ENCODE data around the gene DMGDH. TPM values are rescaled to one million over a fixed set of nuclear protein-coding genes. Genes with fewer than 3 reads are reported as not detected.
A peak's percentile ranks its signal among the peaks of the same experiment; 100 is the strongest.

Gene DMGDH
- total RNA-seq, 6 experiments from 2014 or later, result 55.7 to 128 (median 83.5) TPM

- no peaks in the 10 kb centered on the region for H3K9me3 ChIP-seq
- DNase-seq (no peak), ATAC-seq (no peak)
- intact Hi-C loops (cut with DNase I), result no loop called here
- peaks cover 0 to 6% (median 0%) of the 10 kb centered on the region in 4 donors for H3K4me1 ChIP-seq
- TF ChIP-seq CTCF (IDR thresholded peaks at IDR 0.05) (no peak), POLR2A (IDR thresholded peaks at IDR 0.05) (no peak)
- H3K36me3 ChIP-seq, result no peaks in the 10 kb centered on the region
- no peak overlapping the region for H3K4me3 ChIP-seq
- no peak overlapping the region for H3K27ac ChIP-seq
- no peaks in the 10 kb centered on the region for H3K27me3 ChIP-seq
Observed at GRCh38 chr5:79011869-79012268, 57.6 kb downstream of the DMGDH start.

- intact Hi-C loops (cut with DNase I), result no loop called here
- WGBS (ENCODE audit: insufficient coverage, low coverage, low lambda C conversion rate, missing lambda C conversion rate), result 88% methylated on average over 1 of the region's 1 CpG
- H3K36me3 ChIP-seq, result no peaks in the 10 kb centered on the region
- H3K4me1 ChIP-seq, result peaks cover 0 to 6% (median 0%) of the 10 kb centered on the region in 4 donors
- TF ChIP-seq POLR2A (IDR thresholded peaks at IDR 0.05) (no peak), CTCF (IDR thresholded peaks at IDR 0.05) (no peak)
- no peaks in the 10 kb centered on the region for H3K27me3 ChIP-seq
- H3K4me3 ChIP-seq, result no peak overlapping the region
- H3K27ac ChIP-seq, result no peak overlapping the region
- ATAC-seq, result peak in 1 of 4 donors; percentile 31
- no peak for DNase-seq
- no peaks in the 10 kb centered on the region for H3K9me3 ChIP-seq
Observed at GRCh38 chr5:79011219-79011836, 58.1 kb downstream of the DMGDH start.

GRCh38 chr5:79008362-79008761 lies 61.1 kb downstream of the DMGDH start:
- Histone ChIP-seq H3K36me3 (no peaks in the 10 kb centered on the region), H3K27ac (no peak overlapping the region), H3K4me1 (no peaks in the 10 kb centered on the region), H3K9me3 (no peaks in the 10 kb centered on the region), H3K4me3 (no peak overlapping the region), H3K27me3 (no peaks in the 10 kb centered on the region)
- intact Hi-C loops (cut with DNase I), result no loop called here
- peak in 2 of 4 donors; percentile 36 to 44 for ATAC-seq
- TF ChIP-seq POLR2A (IDR thresholded peaks at IDR 0.05) (no peak), CTCF (IDR thresholded peaks at IDR 0.05) (no peak)
- WGBS (ENCODE audit: insufficient coverage, low coverage, low lambda C conversion rate, missing lambda C conversion rate), result 89% methylated on average over 3 of the region's 3 CpGs
- no peak for DNase-seq

GRCh38 chr5:79007872-79008271 lies 61.6 kb downstream of the DMGDH start:
- ATAC-seq, result no peak
- no peak overlapping the region for H3K27ac ChIP-seq
- H3K9me3 ChIP-seq, result no peaks in the 10 kb centered on the region
- intact Hi-C loops (cut with DNase I), result no loop called here
- TF ChIP-seq CTCF (IDR thresholded peaks at IDR 0.05), result no peak
- no peak for TF ChIP-seq POLR2A (IDR thresholded peaks at IDR 0.05)
- H3K27me3 ChIP-seq, result no peaks in the 10 kb centered on the region
- H3K4me3 ChIP-seq, result no peak overlapping the region
- no peaks in the 10 kb centered on the region for H3K36me3 ChIP-seq
- 95% methylated on average over 3 of the region's 3 CpGs for WGBS (ENCODE audit: insufficient coverage, low coverage, low lambda C conversion rate, missing lambda C conversion rate)
- no peaks in the 10 kb centered on the region for H3K4me1 ChIP-seq
- DNase-seq, result no peak

Measured in right lobe of liver (tissue), 6 donors.